ENCODE results near the gene EMP3. TPM values are rescaled to one million over a fixed set of nuclear protein-coding genes. Genes with fewer than 3 reads are reported as not detected.

The EMP3 gene
- total RNA-seq, 1 experiment from 2014 or later, result 171 TPM

DNA sequence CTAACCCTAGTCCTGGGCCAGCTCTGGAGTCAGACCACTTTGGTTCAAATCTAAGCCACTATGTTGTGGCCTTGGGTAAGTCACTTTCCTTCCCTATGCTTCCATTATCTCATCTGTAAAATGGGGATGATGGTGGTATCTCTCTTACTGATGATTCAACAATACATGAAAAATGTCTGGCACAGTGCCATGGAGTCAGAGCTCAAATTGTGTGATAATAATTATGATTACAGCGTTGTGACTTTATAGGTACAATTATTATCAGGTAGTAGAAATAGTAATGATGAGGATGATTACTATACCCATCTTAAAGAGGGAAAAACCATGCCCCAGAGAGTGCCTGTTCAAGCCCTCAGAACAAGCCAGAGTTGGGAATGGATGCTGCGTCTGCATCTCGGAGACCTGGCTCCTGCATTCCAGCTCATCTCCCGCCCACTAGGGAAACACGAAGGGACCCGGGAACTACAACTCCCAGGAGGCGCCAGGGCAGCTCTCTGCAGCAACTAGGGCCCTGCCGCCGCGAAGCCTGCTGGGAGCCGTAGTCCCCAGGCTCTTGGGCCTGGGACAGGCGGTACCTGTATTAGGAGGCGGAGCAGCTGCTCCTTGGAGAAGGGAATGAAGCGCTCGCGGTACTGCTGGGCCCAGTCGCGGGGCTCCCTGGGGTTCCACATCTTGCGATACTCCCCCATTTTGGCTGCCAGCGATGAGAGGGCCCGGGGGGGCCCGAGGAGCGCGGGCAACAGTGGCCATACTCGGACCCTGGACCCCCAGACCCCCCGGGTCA lies 37.6 kb downstream of the EMP3 start:
- intact Hi-C loops (cut with micrococcal nuclease; ENCODE audit: unreplicated experiment) (no loop called here), in situ Hi-C loops (cut with HindIII; ENCODE audit: low pct_unique_long_range_greater_than_20kb, low sequenced_read_pairs) (no loop called here)
- BruUV-seq (replicated peaks), result no TSS peak
- POLR2A ChIA-PET, result interaction anchor here (0.5 to 1.0 kb wide), 2 partner anchors 15 to 29 kb away, joined by 3 read pairs; no protein-coding TSS in a partner anchor
- no peak for TF ChIP-seq TCF7L2 (IDR thresholded peaks at IDR 0.05; ENCODE audit: low read depth, low read length)
- TF ChIP-seq, protein P1, sequence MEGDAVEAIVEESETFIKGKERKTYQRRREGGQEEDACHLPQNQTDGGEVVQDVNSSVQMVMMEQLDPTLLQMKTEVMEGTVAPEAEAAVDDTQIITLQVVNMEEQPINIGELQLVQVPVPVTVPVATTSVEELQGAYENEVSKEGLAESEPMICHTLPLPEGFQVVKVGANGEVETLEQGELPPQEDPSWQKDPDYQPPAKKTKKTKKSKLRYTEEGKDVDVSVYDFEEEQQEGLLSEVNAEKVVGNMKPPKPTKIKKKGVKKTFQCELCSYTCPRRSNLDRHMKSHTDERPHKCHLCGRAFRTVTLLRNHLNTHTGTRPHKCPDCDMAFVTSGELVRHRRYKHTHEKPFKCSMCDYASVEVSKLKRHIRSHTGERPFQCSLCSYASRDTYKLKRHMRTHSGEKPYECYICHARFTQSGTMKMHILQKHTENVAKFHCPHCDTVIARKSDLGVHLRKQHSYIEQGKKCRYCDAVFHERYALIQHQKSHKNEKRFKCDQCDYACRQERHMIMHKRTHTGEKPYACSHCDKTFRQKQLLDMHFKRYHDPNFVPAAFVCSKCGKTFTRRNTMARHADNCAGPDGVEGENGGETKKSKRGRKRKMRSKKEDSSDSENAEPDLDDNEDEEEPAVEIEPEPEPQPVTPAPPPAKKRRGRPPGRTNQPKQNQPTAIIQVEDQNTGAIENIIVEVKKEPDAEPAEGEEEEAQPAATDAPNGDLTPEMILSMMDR (IDR thresholded peaks at IDR 0.05), result no peak
- TF ChIP-seq POLR2AphosphoS5 (IDR thresholded peaks at IDR 0.05; ENCODE audit: low read depth, low read length), result peak; percentile 56; the same call in 1 of the 2 replicates
- TF ChIP-seq, protein P2, sequence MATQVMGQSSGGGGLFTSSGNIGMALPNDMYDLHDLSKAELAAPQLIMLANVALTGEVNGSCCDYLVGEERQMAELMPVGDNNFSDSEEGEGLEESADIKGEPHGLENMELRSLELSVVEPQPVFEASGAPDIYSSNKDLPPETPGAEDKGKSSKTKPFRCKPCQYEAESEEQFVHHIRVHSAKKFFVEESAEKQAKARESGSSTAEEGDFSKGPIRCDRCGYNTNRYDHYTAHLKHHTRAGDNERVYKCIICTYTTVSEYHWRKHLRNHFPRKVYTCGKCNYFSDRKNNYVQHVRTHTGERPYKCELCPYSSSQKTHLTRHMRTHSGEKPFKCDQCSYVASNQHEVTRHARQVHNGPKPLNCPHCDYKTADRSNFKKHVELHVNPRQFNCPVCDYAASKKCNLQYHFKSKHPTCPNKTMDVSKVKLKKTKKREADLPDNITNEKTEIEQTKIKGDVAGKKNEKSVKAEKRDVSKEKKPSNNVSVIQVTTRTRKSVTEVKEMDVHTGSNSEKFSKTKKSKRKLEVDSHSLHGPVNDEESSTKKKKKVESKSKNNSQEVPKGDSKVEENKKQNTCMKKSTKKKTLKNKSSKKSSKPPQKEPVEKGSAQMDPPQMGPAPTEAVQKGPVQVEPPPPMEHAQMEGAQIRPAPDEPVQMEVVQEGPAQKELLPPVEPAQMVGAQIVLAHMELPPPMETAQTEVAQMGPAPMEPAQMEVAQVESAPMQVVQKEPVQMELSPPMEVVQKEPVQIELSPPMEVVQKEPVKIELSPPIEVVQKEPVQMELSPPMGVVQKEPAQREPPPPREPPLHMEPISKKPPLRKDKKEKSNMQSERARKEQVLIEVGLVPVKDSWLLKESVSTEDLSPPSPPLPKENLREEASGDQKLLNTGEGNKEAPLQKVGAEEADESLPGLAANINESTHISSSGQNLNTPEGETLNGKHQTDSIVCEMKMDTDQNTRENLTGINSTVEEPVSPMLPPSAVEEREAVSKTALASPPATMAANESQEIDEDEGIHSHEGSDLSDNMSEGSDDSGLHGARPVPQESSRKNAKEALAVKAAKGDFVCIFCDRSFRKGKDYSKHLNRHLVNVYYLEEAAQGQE (IDR thresholded peaks at IDR 0.05; ENCODE audit: insufficient read depth in 1 of 2, low read depth in 2 of 2, low read length in 1 of 2), result no peak
- no peak for TF ChIP-seq SIN3A (IDR thresholded peaks at IDR 0.05; ENCODE audit: borderline replicate concordance, insufficient read depth, low read depth, low read length)
- Histone ChIP-seq H3K27me3 (ENCODE audit: control insufficient read depth, insufficient read depth, low read length) (no peaks in the 10 kb centered on the region), H3K9me3 (ENCODE audit: control insufficient read depth, insufficient read depth, low read depth, low read length) (no peaks in the 10 kb centered on the region), H3K27ac (ENCODE audit: low read length) (peak overlapping the region; percentile 96), H3K4me3 (ENCODE audit: low read depth in 2 of 2, low read length in 2 of 2) (peak overlapping the region; percentile 54 to 73), H3K36me3 (ENCODE audit: control insufficient read depth, insufficient read depth, low read length) (no peaks in the 10 kb centered on the region; the same call in 1 of the 2 replicates), H3K4me1 (ENCODE audit: control insufficient read depth, insufficient read depth, low read length) (no peaks in the 10 kb centered on the region; the same call in 1 of the 2 replicates)
- DNase-seq (ENCODE audit: low read depth, low spot score), result no peak
- ATAC-seq, result peak; percentile 95
- CTCF ChIA-PET, result no interaction called here

DNA sequence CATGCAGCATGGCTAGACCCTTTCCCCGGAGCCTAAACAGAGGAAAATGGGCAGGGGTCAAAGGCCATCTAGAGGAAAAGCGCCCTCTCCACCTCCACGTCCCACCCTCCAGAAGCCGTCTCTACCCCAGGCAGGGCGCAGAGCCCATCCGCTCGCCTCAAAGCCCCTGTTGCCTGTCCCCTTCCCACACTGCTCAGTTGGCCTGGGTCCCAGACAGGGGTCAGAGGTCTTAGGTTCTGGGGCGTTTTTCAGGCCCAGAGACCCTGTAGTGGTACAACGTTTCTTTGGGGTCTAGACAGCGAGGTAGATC lies 38.1 kb downstream of the EMP3 start:
- DNase-seq (ENCODE audit: low read depth, low spot score) (no peak), ATAC-seq (peak; percentile 23)
- POLR2A ChIA-PET, result interaction anchor here (0.6 to 1.0 kb wide), 3 partner anchors 22 to 1351 kb away, joined by 3 to 13 read pairs (median 4); no protein-coding TSS in a partner anchor
- TF ChIP-seq TCF7L2 (IDR thresholded peaks at IDR 0.05; ENCODE audit: low read depth, low read length), result no peak
- TF ChIP-seq SIN3A (IDR thresholded peaks at IDR 0.05; ENCODE audit: borderline replicate concordance, insufficient read depth, low read depth, low read length), result no peak
- BruUV-seq (replicated peaks), result no TSS peak
- intact Hi-C loops (cut with micrococcal nuclease; ENCODE audit: unreplicated experiment), result no loop called here
- H3K36me3 ChIP-seq (ENCODE audit: control insufficient read depth, insufficient read depth, low read length), result no peaks in the 10 kb centered on the region; the same call in 1 of the 2 replicates
- H3K9me3 ChIP-seq (ENCODE audit: control insufficient read depth, insufficient read depth, low read depth, low read length), result no peaks in the 10 kb centered on the region
- H3K27me3 ChIP-seq (ENCODE audit: control insufficient read depth, insufficient read depth, low read length), result no peaks in the 10 kb centered on the region
- CTCF ChIA-PET, result no interaction called here
- H3K4me1 ChIP-seq (ENCODE audit: control insufficient read depth, insufficient read depth, low read length), result no peaks in the 10 kb centered on the region; the same call in 1 of the 2 replicates
- peak overlapping the region; percentile 96 for H3K27ac ChIP-seq (ENCODE audit: low read length)
- in situ Hi-C loops (cut with HindIII; ENCODE audit: low pct_unique_long_range_greater_than_20kb, low sequenced_read_pairs), result no loop called here
- H3K4me3 ChIP-seq (ENCODE audit: low read depth in 2 of 2, low read length in 2 of 2), result peak overlapping the region; percentile 54 to 73
